DMS 273 (cell line): Measurements from ENCODE around the gene RFT1.

ENCODE experiments used
- DNase-seq: peaks from one replicate; lab custom pipeline; 2025; ENCODE audit not compliant: unreplicated experiment; lab: John Stamatoyannopoulos, UW

Gene RFT1, protein sequence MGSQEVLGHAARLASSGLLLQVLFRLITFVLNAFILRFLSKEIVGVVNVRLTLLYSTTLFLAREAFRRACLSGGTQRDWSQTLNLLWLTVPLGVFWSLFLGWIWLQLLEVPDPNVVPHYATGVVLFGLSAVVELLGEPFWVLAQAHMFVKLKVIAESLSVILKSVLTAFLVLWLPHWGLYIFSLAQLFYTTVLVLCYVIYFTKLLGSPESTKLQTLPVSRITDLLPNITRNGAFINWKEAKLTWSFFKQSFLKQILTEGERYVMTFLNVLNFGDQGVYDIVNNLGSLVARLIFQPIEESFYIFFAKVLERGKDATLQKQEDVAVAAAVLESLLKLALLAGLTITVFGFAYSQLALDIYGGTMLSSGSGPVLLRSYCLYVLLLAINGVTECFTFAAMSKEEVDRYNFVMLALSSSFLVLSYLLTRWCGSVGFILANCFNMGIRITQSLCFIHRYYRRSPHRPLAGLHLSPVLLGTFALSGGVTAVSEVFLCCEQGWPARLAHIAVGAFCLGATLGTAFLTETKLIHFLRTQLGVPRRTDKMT

DNA sequence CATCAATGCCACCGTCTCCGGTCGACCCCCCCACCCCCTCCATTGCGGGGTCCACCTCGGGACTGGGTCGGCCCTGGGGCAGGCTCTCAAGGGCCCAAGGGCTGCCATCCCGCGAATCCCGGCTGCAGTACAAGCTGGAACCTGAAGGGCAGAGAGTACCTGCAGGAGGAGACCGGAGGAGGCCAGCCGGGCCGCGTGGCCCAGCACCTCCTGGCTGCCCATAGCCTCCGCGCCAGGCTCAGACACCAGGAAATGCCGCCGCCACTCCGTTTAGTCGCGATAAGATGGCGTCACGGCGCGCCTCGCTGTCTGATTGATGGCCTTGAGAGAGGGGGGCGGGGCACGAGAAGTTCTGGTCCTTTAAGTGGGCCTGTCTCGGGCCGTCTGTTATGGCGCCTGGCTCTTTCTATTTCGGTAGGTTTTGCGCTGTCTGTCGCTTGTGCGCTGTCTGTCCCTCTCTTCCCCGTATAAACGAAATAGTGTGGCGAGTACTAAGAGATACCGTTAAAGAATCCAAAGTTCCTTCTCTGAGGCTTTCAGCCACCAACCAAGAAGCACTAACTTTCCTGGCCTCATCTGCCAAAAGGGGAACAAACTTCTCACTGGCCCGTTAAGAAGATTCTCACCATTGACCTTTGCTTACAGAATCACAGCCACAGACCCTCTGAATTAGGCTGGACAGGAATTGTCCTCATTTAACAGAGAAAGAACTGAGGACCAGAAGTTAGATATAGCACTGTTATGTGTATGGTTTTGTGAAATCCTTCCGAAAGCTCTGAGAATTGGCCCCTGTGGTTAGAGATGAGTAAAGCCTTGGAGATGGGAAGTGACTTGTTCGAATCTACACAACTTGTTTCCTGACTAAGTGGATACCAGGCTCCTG lies at the start of gene RFT1:
RFT1 (minus strand) TSS at position 257 of the 883 bp plus-strand sequence; CDS start at position 222, 35 bp downstream.
- peak; percentile 96 for DNase-seq

DNA sequence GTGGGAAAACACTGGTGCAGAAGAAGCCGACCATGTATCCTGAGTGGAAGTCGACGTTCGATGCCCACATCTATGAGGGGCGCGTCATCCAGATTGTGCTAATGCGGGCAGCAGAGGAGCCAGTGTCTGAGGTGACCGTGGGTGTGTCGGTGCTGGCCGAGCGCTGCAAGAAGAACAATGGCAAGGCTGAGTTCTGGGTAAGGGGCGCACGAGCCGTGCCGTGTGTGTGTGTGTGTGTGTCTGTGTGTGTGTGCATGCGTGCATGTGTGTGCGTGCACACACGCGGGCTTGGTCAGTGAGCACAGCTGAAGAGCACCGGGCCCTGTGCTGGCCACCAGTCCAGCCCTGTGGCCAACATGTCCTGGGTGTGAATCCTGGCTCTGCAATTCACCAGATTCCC lies 49.3 kb upstream of the RFT1 start:
- DNase-seq, result no peak

DNA sequence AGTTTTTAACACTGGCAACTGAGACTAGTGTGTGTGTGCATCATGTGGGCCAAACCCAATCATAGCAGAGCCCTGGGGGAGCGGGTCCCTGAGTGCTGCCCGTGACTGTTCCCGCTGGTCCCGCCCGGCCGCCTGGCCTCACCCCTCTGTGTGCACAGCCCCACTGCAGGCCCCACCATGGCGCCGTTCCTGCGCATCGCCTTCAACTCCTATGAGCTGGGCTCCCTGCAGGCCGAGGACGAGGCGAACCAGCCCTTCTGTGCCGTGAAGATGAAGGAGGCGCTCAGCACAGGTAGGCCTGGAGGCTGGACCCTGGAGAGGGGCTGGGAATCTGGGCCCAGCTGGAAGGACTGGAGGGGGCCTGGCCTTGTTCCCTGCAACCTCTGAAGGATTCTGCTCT lies 48.0 kb upstream of the RFT1 start:
- no peak for DNase-seq

DNA sequence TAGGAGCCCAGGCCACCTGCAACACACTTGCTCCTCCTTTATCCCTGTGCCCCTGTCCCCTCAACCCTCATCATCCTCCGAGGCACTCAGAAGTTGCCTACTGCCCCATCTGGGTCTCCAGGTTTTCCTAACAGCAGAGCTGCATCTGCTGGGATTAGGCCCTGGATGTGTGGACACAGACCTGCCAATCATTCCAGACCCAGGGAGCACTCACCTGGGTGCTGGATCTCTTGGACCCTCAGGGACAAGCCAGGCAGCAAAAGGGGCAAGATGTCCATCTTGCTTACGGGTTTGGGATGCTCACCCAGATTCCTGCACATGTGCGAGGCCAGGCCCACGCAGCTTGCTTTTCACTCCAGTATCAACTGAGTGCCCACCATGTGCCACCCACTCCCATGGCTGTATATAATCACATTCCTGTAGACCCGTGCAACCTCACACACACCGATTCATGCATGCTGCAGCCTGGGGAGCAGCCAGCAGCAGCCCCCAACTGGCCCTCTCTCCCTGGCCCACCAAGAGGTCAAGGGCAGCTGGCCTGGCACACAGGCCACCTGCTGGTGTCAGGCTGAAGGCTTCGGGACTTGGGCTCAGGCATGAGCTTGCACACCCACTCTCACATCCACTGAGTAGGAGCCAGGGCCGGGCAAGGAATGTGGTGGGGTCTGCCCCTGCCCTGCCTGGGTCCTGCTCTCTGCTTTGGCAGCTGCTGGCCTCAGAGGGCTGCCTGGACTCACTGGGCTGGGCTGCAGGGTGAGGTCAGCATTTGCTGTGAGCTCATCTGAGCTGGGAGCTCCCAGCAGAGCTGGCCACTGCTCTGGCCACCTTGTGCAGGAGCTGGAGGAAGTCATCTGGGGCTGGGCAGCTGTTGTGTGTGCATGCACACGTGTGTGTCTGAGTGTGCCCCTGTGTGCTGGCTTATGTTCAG lies 45.6 kb upstream of the RFT1 start:
- DNase-seq, result no peak

DNA sequence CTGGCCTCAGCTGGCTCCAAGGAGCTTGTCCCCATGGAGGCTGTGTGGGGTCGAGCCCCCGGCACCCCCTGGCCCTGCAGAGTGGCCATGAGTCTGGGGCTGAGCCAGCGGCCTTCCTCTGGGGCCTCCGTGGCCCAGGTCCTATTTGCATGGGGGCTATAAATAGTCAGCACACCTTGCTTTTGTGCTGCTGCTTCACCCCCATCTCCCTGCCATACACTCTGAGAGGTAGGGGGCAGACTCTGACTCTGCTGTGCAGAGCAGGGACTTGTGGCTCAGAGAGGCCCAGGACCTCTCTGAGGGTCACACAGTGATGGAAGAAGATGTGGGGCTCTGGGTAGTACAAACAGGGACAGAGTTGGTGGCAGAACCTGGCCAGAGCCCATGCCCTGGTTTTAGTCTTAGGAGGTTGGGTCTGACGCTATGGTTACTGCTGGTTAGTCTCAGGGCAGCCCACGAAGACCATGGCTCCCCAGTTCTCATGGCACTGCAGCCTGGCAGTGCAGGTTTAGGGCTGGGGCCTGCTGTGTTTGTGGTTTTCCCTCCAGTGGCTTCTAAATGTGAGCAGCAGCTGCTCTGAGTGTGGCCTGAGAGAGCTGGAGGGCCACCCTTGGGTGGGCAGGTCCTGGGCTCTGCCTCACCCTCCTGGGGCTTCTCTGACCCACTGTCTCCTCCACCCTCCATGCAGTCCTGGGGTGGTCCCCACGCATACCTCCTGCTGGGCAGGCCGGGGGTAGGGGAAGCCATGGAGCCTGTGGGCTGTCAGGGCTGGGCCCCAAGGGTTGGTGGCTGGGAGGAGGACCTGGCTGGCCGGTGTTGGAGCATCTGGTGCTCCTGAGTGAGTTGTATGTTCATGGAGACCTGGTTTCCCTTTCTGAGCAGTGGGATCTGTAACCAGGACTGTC lies 44.4 kb upstream of the RFT1 start:
- DNase-seq, result no peak

DNA sequence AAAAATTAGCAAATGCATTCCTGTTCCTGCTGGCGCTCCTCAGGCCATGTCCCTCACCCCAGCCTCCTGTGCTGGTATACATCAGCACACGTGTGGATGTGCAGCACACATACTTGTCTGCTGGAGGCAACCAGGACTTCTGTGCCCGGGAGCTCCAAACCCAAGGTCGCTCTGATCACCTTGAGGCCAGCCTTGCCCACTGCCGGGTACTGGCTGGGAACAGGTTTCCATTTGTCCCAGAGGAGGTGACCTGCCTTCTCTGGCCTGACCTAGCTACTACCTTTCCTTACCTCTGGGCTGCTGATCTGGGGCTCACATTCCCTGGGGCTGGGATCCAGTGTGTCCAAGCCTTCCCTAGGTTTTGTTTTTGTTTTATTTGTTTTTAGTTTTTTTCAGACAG lies 42.9 kb upstream of the RFT1 start:
- DNase-seq, result no peak

DNA sequence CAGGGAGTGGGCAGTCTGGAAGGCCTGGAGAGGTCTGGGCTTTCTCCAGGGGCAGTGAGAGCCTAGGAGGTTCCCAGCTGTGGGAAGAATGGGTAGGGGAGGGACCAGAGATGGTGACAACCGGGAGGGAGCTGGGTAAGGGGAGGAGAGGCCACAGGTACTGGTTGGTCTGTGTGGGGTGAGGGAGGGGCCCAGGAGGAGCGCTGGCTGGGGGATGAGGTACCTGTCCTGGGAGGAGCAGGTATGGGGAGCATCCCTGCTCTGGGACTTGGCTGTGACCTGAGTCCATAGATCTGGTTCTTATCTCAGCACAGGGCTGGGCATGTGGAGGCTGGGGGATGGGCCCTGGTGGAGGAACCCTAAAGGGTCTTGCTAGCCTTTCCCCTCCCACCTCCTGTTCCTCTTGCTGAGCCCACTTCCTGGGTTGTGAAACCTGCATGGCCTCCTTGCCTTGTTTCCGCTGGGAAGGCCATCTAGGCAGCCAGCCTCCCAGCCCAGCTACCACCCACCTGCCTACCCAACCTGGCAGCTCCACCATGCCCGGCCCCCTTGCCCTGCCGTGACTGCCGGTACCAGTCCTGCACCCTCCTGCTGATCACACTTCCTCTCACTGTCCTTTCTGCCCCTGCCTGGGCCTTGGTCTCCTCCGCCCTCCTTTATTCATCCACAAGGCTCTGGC lies 41.7 kb upstream of the RFT1 start:
- DNase-seq, result no peak

DNA sequence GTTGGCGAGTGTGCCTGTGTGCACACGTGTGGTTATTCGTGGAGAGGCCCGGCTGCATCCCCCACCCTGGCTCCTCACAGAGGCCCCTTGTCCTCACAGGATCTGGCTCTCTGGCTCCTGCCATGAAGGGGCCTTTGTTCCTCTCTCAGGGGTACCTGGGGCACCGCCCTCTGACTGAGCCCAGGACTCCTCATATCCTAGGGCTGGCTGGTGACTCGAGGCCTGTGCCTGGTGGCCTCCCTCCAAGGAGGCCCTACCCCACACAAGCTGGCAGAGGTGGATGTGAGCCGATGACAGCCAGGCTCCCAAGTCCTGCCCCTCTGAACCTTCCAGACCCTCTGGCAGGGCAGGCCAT lies 40.8 kb upstream of the RFT1 start:
- DNase-seq, result no peak

DNA sequence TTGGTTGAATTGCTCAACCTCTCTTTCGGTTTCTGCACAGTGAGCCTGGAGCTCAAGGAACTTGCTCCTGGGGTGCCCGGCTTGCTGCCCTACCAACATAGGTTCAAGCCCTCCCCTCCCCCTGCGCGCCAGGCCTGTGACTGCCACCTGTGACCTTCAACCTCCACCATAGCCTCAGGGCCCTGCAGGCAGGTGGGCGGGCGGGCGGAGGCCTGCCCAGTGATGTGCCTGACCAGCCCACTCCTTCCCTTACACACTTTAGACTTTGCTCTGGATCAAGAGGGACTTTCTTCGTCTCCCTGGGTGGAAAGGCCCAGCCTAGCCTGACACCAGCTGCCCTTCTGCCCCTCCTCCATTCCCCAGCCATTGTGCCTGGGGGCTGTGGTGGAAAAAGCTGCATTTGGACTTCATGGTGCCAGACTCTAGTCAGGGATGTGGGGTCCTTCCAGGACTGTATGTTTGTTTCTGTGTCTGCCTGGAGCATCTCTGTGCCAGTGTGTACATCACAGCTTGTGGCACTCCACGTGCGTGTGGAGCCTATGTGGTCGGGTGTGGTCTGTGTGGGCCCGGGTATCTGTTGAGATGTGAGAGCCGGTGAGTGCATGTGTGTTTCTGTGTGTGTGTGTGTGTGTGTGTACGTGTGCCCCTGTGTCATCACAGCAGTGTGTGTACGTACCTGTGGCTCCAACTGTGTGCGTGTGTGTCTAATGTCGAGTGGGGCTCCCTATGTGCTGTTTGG lies 40.3 kb upstream of the RFT1 start:
- DNase-seq, result no peak

DNA sequence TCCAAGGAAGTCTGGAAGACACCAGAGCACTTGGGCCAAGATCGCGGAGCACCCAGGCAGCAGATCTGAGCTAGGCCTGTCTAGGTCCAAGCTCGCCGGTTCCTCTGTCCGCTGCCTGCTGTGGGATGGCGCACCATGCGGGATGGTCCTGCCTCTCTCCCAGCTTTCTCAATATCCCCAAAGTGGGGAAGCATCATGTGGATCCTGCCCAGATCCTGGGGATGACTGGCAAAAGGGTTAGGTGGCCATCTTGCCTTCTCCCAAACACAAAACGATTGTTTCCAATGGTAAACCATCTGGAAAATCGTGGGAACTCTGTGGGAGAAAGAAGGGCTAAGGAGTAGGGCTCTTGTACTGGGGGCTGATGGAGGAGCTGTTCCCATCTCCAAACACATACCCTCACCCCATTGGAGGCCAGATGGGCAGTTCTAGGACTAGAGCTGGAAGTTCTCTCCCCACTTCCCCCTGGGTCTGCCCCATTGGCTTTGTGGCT lies 39.6 kb upstream of the RFT1 start:
- DNase-seq, result no peak

DNA sequence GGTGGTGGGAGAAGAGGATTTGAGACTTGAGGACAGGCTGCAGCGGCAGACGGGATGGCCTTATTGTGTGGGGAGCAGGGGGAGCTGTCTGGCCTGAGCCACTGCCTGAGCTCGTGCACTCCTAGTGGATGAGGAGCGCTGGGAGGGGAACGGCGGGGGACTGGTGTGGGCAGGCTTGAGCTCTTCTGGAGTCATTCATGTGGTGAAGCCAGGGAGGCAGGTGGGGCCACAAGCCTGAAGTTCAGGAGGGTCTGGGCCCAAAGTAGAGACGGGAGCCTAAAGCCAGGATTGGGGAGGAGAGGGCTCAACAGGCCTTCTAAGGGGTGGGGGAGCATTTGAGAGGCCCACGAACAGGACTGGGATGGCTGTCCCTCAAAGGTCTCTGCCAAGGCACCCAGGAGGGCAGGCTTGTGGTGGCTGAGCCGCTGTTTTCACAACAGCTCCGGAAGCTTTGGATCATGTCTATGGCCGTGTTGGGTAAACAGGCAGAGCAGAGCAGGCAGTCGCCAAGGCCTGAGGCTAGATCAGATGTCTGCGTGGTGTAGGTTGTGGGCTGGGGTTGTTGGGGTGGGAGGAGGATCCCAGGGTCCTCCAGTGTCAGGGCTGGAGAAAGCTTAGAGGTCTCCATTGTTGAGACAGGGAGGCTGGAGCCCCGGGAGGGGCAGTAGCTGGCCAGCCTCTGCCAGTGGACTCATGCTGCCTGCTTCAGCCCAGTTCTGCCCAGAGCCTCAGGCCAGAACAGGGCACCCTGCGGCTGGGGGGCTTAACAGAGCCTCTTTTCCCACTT lies 39.0 kb upstream of the RFT1 start:
- peak; percentile 11 for DNase-seq

DNA sequence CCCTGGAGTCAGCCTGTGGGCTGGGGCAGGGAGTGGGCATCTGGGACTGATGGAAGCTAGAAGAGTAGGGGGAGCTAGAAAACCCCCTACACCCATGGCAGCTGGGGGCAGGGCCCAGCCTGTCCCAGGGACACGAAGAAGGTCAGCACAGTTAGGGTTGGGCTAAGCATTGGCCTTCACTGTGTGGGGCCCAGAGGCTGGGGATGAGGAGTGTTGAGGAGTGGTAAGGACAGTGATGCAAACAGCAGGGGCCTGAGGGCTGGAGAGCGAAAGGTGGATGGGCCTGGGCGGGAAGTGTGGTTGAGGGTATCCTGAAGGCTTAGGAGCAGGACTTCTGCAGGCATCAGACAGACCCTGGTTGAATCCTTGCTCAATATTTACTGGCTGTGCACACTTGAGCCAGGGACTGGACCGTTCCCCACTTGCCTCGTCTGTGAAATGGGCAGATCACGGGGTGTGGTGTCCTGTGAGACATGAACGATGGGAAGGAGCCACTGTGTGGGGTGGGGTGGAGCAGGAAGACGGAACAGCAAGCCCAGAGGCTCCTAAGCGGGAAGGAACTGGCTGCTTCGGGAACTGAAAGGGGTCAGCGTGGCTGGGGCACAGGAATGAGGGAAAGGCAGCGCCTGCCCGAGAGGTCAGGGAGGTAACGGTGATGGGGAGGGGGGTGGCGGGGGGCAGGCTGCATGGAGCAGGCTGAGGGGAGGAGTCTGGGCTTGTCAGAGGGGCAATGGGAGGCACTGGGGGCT lies 38.1 kb upstream of the RFT1 start:
- no peak for DNase-seq

DNA sequence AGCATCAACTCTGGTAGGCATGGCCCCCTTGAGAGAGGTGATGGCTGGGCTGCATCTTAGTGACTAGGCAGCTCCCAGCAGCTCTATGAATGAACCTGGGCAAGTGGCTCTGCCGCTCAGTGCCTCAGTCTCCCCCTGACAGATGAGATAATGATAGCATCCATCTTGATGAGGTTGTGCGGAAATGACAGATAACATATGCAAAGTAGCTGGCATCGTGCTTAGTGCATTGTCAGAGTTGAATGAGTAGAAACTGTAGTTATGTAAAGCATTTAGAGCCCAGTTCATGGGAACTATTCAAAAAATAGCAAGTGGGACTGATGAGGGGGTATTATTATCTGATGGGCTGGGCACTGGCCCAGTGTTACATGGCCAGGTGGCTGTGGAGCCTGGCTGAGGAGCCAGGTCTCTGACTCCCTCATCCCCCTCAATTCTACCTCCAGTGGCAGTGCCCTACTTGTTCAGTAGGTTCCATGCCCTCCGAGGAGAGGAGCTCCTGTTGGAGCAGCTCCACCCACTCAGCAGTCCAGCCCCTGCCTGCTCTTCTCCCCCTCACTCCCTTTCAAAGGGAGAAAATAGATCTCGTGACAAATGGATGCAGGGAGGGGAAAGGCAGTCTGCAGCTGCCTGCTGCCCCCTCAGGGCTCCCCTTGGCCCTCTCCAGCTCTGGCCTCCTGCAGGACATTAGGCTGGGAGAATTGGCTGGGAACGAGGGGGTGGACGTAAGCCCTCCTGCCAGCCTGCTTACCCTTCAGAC lies 37.4 kb upstream of the RFT1 start:
- no peak for DNase-seq

DNA sequence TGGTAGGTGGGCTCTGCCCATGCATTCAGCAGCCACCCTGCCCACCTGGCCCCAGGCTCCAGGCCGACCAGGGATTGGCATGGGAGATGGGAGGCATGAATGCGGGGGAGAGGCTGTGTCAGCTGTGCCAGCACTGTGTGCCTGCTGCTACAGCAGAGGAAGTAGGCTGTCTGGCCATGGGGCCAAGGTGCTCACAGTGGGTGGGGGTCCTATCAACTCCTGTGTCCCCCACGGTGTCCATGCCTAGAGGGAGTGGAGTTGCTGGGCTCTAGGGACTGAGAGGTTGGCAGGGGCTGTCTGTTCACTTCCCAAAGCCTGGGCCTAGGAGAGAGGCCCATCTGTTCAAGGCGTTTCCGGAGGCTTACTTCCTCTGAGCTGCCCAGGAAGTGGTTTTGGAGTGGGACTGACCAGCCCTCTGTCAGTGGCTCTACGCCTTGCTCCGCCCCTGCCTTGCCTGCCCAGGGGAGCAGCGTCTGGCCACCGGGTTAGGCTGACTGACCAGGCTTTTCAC lies 36.6 kb upstream of the RFT1 start:
- peak; percentile 39 for DNase-seq

DNA sequence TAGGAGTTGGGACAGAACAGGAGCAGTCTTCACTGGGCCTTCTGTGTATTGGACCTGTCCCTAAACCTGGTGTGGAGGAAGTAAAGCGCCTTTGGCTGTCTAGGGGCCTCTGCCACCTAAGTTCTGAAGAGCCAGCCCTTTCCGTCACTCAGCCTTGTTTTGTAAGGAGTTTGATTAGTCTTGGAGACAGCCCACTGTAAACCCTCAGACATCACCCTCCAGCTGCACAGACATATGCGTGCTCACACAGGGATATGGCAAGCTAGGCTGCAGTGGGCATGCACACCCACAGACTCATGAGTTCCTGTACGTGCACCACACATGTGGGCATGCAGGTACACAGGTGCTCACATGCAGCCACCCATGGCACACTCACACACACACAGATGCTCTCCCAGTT lies 36.0 kb upstream of the RFT1 start:
- DNase-seq, result no peak

DNA sequence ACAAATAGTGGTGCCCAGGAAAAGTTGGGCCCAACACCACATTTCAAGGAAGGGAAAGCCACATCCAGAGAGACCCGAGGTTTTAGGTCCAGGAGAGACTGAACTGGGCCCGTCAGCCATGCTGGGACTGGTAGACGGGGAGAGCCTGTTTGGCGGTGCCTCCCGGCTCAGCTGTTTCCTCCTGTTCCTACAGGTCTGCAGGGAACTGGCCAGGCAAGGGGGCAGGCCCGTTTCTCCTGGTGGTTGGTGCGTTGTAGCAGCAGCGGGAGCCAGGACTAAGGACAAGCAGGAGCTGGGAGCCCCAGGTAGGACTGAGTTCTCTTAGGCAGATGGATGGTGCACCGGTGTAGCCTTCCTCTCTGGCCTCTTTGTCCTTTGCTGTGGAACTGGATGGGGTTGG lies 34.7 kb upstream of the RFT1 start:
- DNase-seq, result no peak
